ENCODE measurements around the gene ARHGAP5. TPM values are rescaled to one million over a fixed set of nuclear protein-coding genes. Genes with fewer than 3 reads are reported as not detected.
"Not testable (repeated sequence)": the region's sequence is repeated elsewhere in the genome, so short reads cannot be mapped to it uniquely, and the experiment has no call there.

Gene ARHGAP5
- total RNA-seq, 1 experiment from 2014 or later: 114 TPM

DNA sequence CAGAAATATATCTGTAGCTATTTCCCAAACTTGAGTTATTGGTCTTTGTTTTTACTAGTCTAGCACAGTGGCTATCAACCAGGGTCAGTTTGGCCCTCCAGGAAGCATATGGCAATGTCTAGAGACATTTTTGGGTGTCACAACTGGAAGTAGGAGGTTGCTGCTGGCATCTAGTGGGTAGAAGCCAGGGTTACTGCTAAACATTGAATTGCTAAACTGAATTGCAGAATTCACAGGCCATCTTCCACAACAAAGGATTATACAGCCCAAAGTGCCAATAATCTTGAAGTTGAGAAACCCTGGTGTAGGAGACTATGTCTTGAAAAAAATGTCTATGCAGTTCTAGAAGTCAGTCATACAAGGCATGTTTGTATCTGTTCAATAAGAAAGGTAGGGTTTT, 27.7 kb downstream of the ARHGAP5 start:
- H3K4me3 ChIP-seq (ENCODE audit: low read length): no peak overlapping the region
- DNase-seq: no peak
- H3K27ac ChIP-seq (ENCODE audit: low read length): no peak overlapping the region
- no peaks in the 10 kb centered on the region for H3K9me3 ChIP-seq (ENCODE audit: low read length)
- peaks cover 96% of the 10 kb centered on the region for H3K79me2 ChIP-seq (ENCODE audit: low read length)
- no peaks in the 10 kb centered on the region for H3K9me2 ChIP-seq (replicated peaks; ENCODE audit: insufficient read depth, low read length)
- peaks cover 14% of the 10 kb centered on the region for H3K4me1 ChIP-seq (ENCODE audit: low read length)
- H3K4me2 ChIP-seq (ENCODE audit: low read depth, low read length, poor library complexity, severe bottlenecking): no peak overlapping the region
- H3K27me3 ChIP-seq (ENCODE audit: low read length): no peaks in the 10 kb centered on the region
- H3K36me3 ChIP-seq (ENCODE audit: insufficient read depth, low read length): no peaks in the 10 kb centered on the region
- H2AFZ ChIP-seq (ENCODE audit: low read length): no peak overlapping the region
- H4K20me1 ChIP-seq (ENCODE audit: insufficient read depth, low read depth, low read length): no peaks in the 10 kb centered on the region
- H3K9ac ChIP-seq (ENCODE audit: low read length): no peak overlapping the region

DNA sequence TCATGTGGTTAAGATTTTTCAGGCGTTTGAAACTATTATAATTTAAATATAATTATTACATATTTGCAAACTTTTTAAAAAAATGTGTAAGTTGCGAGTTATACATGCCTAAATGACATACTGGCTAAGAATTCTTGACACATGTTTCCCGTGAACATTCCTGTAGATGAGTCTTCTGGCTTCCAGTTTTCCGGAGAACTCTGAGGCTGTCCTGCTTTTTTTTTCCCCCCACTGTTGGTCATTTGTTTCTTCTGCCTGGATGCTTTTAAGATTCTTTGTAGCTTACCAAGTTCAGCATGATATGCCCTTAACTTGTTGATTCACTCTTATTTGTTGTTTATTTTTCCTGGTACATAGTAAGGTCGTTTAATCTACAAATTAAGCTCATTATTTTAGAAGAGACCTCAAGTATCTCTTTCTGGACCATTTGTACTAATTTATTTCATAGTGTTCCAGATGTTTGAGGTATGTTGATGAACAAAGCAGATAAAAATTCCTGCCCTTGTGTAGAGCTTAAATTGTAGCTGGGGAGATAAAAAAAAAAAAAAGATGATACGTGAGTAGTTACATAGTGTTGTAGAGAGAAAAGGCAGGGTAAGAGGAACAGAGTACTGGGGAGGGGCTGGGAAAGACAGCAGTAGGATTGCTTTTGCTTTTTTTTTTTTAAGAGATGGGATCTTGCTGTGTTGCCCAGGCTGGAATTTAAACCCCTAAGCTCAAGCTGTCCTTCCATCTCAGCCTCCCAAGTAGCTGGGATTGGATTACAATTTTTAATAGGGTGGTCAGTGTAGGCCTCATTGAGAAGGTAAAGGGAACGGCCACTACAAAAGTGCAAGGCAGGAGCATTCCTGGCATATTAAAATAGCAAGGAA, 32.8 kb downstream of the ARHGAP5 start:
- no peaks in the 10 kb centered on the region for H3K9me2 ChIP-seq (replicated peaks; ENCODE audit: insufficient read depth, low read length)
- H3K36me3 ChIP-seq (ENCODE audit: insufficient read depth, low read length): no peaks in the 10 kb centered on the region
- no peak for DNase-seq
- H3K79me2 ChIP-seq (ENCODE audit: low read length): peaks cover 96% of the 10 kb centered on the region
- no peaks in the 10 kb centered on the region for H4K20me1 ChIP-seq (ENCODE audit: insufficient read depth, low read depth, low read length)
- no peak overlapping the region for H3K4me3 ChIP-seq (ENCODE audit: low read length)
- H3K9ac ChIP-seq (ENCODE audit: low read length): no peak overlapping the region
- no peaks in the 10 kb centered on the region for H3K4me1 ChIP-seq (ENCODE audit: low read length)
- H3K4me2 ChIP-seq (ENCODE audit: low read depth, low read length, poor library complexity, severe bottlenecking): no peak overlapping the region
- no peak overlapping the region for H3K27ac ChIP-seq (ENCODE audit: low read length)
- no peaks in the 10 kb centered on the region for H3K27me3 ChIP-seq (ENCODE audit: low read length)
- H2AFZ ChIP-seq (ENCODE audit: low read length): no peak overlapping the region
- H3K9me3 ChIP-seq (ENCODE audit: low read length): no peaks in the 10 kb centered on the region

DNA sequence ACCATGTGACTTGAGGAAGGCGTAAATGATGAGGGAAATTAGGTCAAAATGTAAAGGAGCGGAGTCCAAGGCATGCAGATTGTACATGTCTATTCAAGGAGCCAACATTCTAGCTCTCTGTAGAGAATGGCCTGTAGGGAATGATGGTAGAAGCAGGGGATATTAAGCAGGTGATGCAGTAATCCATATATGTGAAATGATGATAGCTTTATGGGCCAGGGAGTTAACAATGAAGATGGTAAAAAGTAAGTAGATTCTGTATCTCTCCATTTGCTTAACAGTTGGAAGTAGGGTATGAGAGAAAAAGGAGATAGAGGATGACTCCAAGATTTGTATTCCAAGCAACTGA, 33.4 kb downstream of the ARHGAP5 start:
- Histone ChIP-seq H3K27me3 (ENCODE audit: low read length) (no peaks in the 10 kb centered on the region), H3K9me2 (replicated peaks; ENCODE audit: insufficient read depth, low read length) (no peaks in the 10 kb centered on the region), H3K27ac (ENCODE audit: low read length) (no peak overlapping the region), H3K4me3 (ENCODE audit: low read length) (no peak overlapping the region), H3K9me3 (ENCODE audit: low read length) (no peaks in the 10 kb centered on the region), H3K4me2 (ENCODE audit: low read depth, low read length, poor library complexity, severe bottlenecking) (no peak overlapping the region), H3K4me1 (ENCODE audit: low read length) (no peaks in the 10 kb centered on the region), H3K9ac (ENCODE audit: low read length) (no peak overlapping the region), H2AFZ (ENCODE audit: low read length) (no peak overlapping the region), H3K36me3 (ENCODE audit: insufficient read depth, low read length) (no peaks in the 10 kb centered on the region), H4K20me1 (ENCODE audit: insufficient read depth, low read depth, low read length) (no peaks in the 10 kb centered on the region), H3K79me2 (ENCODE audit: low read length) (peaks cover 94% of the 10 kb centered on the region)
- DNase-seq: no peak

DNA sequence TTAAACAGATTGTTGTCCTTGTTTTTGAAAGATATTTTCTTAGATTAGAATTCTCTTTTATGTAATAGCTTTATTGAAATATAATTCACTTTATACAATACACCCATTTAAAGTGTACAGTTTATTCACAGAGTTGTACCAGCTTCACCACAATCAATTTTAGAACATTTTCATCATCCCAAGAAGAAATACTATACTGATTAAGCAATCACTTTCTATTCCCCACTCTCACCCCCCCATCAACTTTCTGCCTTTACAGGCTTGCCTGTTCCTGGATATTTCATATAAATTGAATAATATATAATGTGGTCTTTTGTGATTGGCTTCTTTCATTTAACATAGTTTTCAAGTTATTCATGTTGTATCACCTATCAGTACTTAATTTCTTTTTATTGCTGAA, 44.4 kb downstream of the ARHGAP5 start:
- H3K4me3 ChIP-seq (ENCODE audit: low read length): no peak overlapping the region
- H3K9me3 ChIP-seq (ENCODE audit: low read length): peaks cover 8% of the 10 kb centered on the region
- H2AFZ ChIP-seq (ENCODE audit: low read length): no peak overlapping the region
- H3K27ac ChIP-seq (ENCODE audit: low read length): no peak overlapping the region
- H3K4me2 ChIP-seq (ENCODE audit: low read depth, low read length, poor library complexity, severe bottlenecking): no peak overlapping the region
- no peaks in the 10 kb centered on the region for H3K9me2 ChIP-seq (replicated peaks; ENCODE audit: insufficient read depth, low read length)
- peaks cover 96% of the 10 kb centered on the region for H3K79me2 ChIP-seq (ENCODE audit: low read length)
- no peaks in the 10 kb centered on the region for H4K20me1 ChIP-seq (ENCODE audit: insufficient read depth, low read depth, low read length)
- no peaks in the 10 kb centered on the region for H3K4me1 ChIP-seq (ENCODE audit: low read length)
- peaks cover 38% of the 10 kb centered on the region for H3K36me3 ChIP-seq (ENCODE audit: insufficient read depth, low read length)
- no peak for DNase-seq
- no peaks in the 10 kb centered on the region for H3K27me3 ChIP-seq (ENCODE audit: low read length)
- H3K9ac ChIP-seq (ENCODE audit: low read length): no peak overlapping the region

DNA sequence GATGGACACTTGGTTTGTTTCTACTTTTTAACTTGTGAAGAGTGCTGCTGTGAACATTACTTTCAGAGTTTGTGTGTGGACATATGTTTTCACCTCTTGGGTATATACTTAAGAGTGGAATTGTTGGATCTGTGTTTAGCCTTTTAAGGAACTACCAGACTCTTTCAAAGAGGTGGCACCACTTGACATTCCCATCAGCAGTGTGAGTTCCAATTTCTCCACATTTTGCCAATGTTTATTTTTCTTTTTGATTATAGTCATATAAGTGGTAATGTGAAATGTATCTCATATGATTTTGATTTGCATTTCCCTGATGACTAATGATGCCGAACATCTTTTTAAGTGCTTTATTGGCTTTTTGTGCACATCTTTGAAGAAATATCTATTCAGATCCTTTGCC, 44.8 kb downstream of the ARHGAP5 start:
- Histone ChIP-seq H2AFZ (ENCODE audit: low read length) (no peak overlapping the region), H3K27me3 (ENCODE audit: low read length) (no peaks in the 10 kb centered on the region), H4K20me1 (ENCODE audit: insufficient read depth, low read depth, low read length) (no peaks in the 10 kb centered on the region), H3K9me2 (replicated peaks; ENCODE audit: insufficient read depth, low read length) (no peaks in the 10 kb centered on the region), H3K9me3 (ENCODE audit: low read length) (peaks cover 8% of the 10 kb centered on the region), H3K4me2 (ENCODE audit: low read depth, low read length, poor library complexity, severe bottlenecking) (no peak overlapping the region), H3K36me3 (ENCODE audit: insufficient read depth, low read length) (peaks cover 40% of the 10 kb centered on the region), H3K27ac (ENCODE audit: low read length) (no peak overlapping the region), H3K79me2 (ENCODE audit: low read length) (peaks cover 95% of the 10 kb centered on the region), H3K9ac (ENCODE audit: low read length) (no peak overlapping the region), H3K4me1 (ENCODE audit: low read length) (no peaks in the 10 kb centered on the region), H3K4me3 (ENCODE audit: low read length) (no peak overlapping the region)
- no peak for DNase-seq

DNA sequence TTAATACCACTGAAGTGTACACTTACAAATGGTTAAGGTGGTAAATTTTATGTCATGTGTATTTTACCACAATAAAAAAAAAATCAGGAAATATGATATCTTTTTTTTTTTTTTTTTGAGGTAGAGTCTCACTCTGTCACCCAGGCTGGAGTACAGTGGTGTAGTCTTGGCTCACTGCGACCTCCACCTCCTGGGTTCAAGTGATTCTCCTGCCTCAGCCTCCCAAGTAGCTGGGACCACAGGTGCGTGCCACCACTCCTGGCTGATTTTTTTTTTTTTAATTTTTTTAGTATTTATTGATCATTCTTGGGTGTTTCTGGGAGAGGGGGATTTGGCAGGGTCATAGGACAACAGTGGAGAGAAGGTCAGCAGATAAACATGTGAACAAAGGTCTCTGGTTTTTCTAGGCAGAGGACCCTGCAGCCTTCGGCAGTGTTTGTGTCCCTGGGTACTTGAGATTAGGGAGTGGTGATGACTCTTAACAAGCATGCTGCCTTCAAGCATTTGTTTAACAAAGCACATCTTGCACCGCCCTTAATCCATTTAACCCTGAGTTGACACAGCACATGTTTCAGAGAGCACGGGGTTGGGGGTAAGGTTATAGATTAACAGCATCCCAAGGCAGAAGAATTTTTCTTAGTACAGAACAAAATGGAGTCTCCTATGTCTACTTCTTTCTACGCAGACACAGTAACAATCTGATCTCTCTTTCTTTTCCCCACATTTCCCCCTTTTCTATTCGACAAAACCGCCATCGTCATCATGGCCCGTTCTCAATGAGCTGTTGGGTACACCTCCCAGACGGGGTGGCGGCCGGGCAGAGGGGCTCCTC, 50.0 kb downstream of the ARHGAP5 start:
- not testable (repeated sequence) for H3K4me2 ChIP-seq (ENCODE audit: low read depth, low read length, poor library complexity, severe bottlenecking); H3K4me1 ChIP-seq (ENCODE audit: low read length); H3K9ac ChIP-seq (ENCODE audit: low read length); H3K27ac ChIP-seq (ENCODE audit: low read length); H4K20me1 ChIP-seq (ENCODE audit: insufficient read depth, low read depth, low read length); DNase-seq; H3K9me2 ChIP-seq (replicated peaks; ENCODE audit: insufficient read depth, low read length); H3K4me3 ChIP-seq (ENCODE audit: low read length); H2AFZ ChIP-seq (ENCODE audit: low read length); H3K27me3 ChIP-seq (ENCODE audit: low read length)
- Histone ChIP-seq H3K79me2 (ENCODE audit: low read length) (peaks cover 76% of the 10 kb centered on the region), H3K9me3 (ENCODE audit: low read length) (peaks cover 14% of the 10 kb centered on the region), H3K36me3 (ENCODE audit: insufficient read depth, low read length) (peaks cover 40% of the 10 kb centered on the region)

DNA sequence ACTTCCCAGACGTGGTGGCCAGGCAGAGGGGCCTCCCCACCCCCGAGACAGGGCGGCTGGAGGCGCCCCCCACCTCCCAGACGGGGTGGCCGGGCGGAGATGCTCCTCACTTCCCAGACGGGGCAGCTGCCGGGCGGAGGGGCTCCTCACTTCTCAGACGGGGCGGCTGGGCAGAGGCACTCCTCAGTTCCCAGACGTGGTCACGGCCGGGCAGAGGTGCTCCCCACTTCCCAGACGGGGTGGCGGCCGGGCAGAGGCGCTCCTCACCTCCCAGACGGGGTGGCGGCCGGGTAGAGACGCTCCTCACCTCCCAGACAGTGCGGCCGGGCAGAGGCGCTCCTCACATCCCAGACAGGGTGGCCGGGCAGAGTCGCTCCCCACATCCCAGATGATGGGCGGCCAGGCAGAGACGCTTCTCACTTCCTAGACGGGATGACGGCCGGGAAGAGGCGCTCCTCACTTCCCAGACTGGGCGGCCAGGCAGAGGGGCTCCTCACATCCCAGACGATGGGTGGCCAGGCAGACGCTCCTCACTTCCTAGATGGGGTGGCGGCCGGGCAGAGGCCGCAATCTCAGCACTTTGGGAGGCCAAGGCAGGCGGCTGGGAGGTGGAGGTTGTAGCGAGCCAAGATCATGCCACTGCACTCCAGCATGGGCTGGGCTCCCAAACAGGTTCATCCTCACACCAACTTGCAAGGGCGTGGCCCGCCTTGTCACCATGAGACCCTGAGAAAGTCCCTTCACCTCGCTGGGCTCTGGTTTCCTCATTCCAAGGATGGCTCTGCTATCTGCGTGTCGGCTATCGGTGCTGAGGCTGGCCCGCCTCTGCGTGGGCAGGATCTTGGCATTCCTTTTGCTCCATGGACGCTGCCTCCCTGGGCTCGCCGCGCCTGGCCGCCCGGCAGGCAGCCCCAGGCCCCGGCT, 50.9 kb downstream of the ARHGAP5 start:
- H3K4me1 ChIP-seq (ENCODE audit: low read length); H2AFZ ChIP-seq (ENCODE audit: low read length); H4K20me1 ChIP-seq (ENCODE audit: insufficient read depth, low read depth, low read length); H3K9ac ChIP-seq (ENCODE audit: low read length); H3K4me2 ChIP-seq (ENCODE audit: low read depth, low read length, poor library complexity, severe bottlenecking); DNase-seq; H3K4me3 ChIP-seq (ENCODE audit: low read length); H3K27me3 ChIP-seq (ENCODE audit: low read length); H3K27ac ChIP-seq (ENCODE audit: low read length); H3K9me2 ChIP-seq (replicated peaks; ENCODE audit: insufficient read depth, low read length): not testable (repeated sequence)
- H3K79me2 ChIP-seq (ENCODE audit: low read length): peaks cover 68% of the 10 kb centered on the region
- peaks cover 14% of the 10 kb centered on the region for H3K9me3 ChIP-seq (ENCODE audit: low read length)
- peaks cover 34% of the 10 kb centered on the region for H3K36me3 ChIP-seq (ENCODE audit: insufficient read depth, low read length)
